GM12865 (cell line): ENCODE data around the gene ZFPM1.

Experiments used
- DNase-seq: peaks from one replicate; pipeline ENCODE4 v3.0.0; 2010; ENCODE audit warnings: low read depth
- H3K4me3 ChIP-seq: 2 replicates; pipeline ENCODE4 v1.5.1; 2011; ENCODE audit warnings: mild to moderate bottlenecking, low read depth, low read length, control low read depth
- CTCF ChIP-seq: IDR thresholded peaks from 2 replicates; pipeline ENCODE4 v1.5.1; 2011; ENCODE audit warnings: low read length, control low read depth, low read depth, inconsistent platforms; ENCODE audit not compliant: insufficient read depth; ENCODE audit errors: missing control alignments

ZFPM1 gene

GRCh38 chr16:88439706-88440105 is 13.4 kb upstream of the ZFPM1 start:
- DNase-seq = no peak
- no peak overlapping the region for H3K4me3 ChIP-seq
- no peak for TF ChIP-seq CTCF

- H3K4me3 ChIP-seq = no peak overlapping the region
- DNase-seq = no peak
- TF ChIP-seq CTCF = no peak
These were observed 13.0 kb upstream of the ZFPM1 start for GRCh38 chr16:88440111-88440510.

- H3K4me3 ChIP-seq = no peak overlapping the region
- TF ChIP-seq CTCF = no peak
- DNase-seq = no peak
These were observed 12.2 kb upstream of the ZFPM1 start for GRCh38 chr16:88440686-88441405.

- TF ChIP-seq CTCF = no peak
- DNase-seq = no peak
- no peak overlapping the region for H3K4me3 ChIP-seq
These were observed 11.6 kb upstream of the ZFPM1 start for GRCh38 chr16:88441460-88441859.

GRCh38 chr16:88442383-88442726 is 10.7 kb upstream of the ZFPM1 start:
- no peak for DNase-seq
- TF ChIP-seq CTCF = no peak

GRCh38 chr16:88442727-88443576 is 10.1 kb upstream of the ZFPM1 start:
- peak; percentile 89 for TF ChIP-seq CTCF
- DNase-seq = peak; percentile 79
- no peak overlapping the region for H3K4me3 ChIP-seq

More at GRCh38 chr16:88442383-88442726, 10.7 kb upstream of the ZFPM1 start:
- no peak overlapping the region for H3K4me3 ChIP-seq
